K562 (cell line): Measurements from ENCODE around the gene IDS. TPM values are rescaled to one million over a fixed set of nuclear protein-coding genes. Genes with fewer than 3 reads are reported as not detected.
A peak's percentile ranks its signal among the peaks of the same experiment; 100 is the strongest.

Source experiments
- ATAC-seq: fragments of 200-7000 bp; cut with Tn5 transposase; 3 replicates; pipeline ENCODE4 v1.9.1; 2020; ENCODE audit warnings: moderate library complexity
- BruUV-seq: library from RNA; stranded (reverse); fragments of 400-500 nt; replicated peaks from 2 replicates; lab custom pipeline; 2021; lab: Mats Ljungman, UMichigan
- CTCF ChIA-PET: fragments of 300-600 bp; formaldehyde crosslinking; extraction: SDS; loops from one replicate; lab custom pipeline; 2021; ENCODE audit warnings: low intra/inter-chr PET ratio; lab: Yijun Ruan, JAX
- POLR2A ChIA-PET: fragments of 300-600, 350-650 bp; sonication (Branson Sonifier 250); formaldehyde crosslinking; extraction: SDS; loops from one replicate; lab custom pipeline; 2021; ENCODE audit warnings: antibody characterized with exemption, inconsistent platforms; lab: Yijun Ruan, JAX
- DNase-seq, 4 experiments: peaks; one replicate each; pipeline versions ENCODE4 v3.0.0 to v3.0.0-alpha.2; 2011 to 2018; ENCODE audit warnings: low spot score in 3 of 4, mixed read lengths in 3 of 4; ENCODE audit errors: extremely low read depth in 1 of 4
- FAIRE-seq: peaks from 2 replicates; lab custom pipeline; 2011; peaks lifted over from hg19 to GRCh38; lab: Jason Lieb, UNC
- H2AFZ ChIP-seq: 2 replicates; pipeline ENCODE4 v1.6.0; 2011; ENCODE audit warnings: low read depth, low read length, control low read depth, inconsistent platforms
- H3K27ac ChIP-seq: fragments of 200-600 bp; 3 replicates; pipeline ENCODE4 v1.8.0; 2011; ENCODE audit warnings: low read depth, mild to moderate bottlenecking, control low read depth, inconsistent platforms, low read length, moderate library complexity, mixed read lengths; ENCODE audit errors: extremely low read depth
- H3K27me3 ChIP-seq, 2 experiments: fragments of 300-600 bp in 1 of 2; 2 replicates in 1 of 2; 3 replicates in 1 of 2; pipeline versions ENCODE4 v1.6.0 to v1.8.0; 2011; ENCODE audit warnings: inconsistent platforms in 2 of 2, low read length in 2 of 2, mild to moderate bottlenecking in 1 of 2, mixed read lengths in 1 of 2, moderate library complexity in 1 of 2; ENCODE audit not compliant: control insufficient read depth in 2 of 2, insufficient read depth in 2 of 2
- H3K36me3 ChIP-seq: fragments of 300-600 bp; 3 replicates; pipeline ENCODE4 v1.8.0; 2011; ENCODE audit warnings: mild to moderate bottlenecking, low read length, inconsistent platforms; ENCODE audit not compliant: control insufficient read depth, insufficient read depth
- H3K4me1 ChIP-seq, 2 experiments: fragments of 200-600 bp in 1 of 2; replicated peaks in 1 of 2; 2 replicates in 1 of 2; 3 replicates in 1 of 2; pipeline versions ENCODE4 v1.5.1 to v1.8.0; 2011; ENCODE audit warnings: inconsistent platforms in 2 of 2, low read length in 2 of 2, mild to moderate bottlenecking in 1 of 2, mixed read lengths in 1 of 2, moderate library complexity in 1 of 2; ENCODE audit not compliant: control insufficient read depth in 2 of 2, insufficient read depth in 2 of 2
- H3K4me2 ChIP-seq: 2 replicates; pipeline ENCODE4 v1.6.1; 2011; ENCODE audit warnings: low read length, control low read depth, inconsistent platforms, mixed read lengths; ENCODE audit not compliant: insufficient read depth
- H3K4me3 ChIP-seq: fragments of 200-600 bp; sonication (generic), shearing (Covaris generic); 2 replicates; pipeline ENCODE4 v1.5.1; 2016; ENCODE audit warnings: control low read depth, inconsistent platforms
- H3K79me2 ChIP-seq: fragments of 200-600 bp; 3 replicates; pipeline ENCODE4 v1.8.0; 2011; ENCODE audit warnings: low read length, inconsistent platforms; ENCODE audit not compliant: control insufficient read depth, insufficient read depth
- H3K9ac ChIP-seq, 2 experiments: 2 replicates each; pipeline versions ENCODE4 v1.6.0 to v1.6.1; 2011; ENCODE audit warnings: low read depth in 2 of 2, low read length in 2 of 2, control low read depth in 1 of 2, inconsistent platforms in 1 of 2, mild to moderate bottlenecking in 1 of 2, mixed read lengths in 1 of 2; ENCODE audit not compliant: insufficient read depth in 1 of 2
- H3K9me1 ChIP-seq: one replicate; pipeline ENCODE4 v1.6.0; 2011; ENCODE audit warnings: inconsistent platforms, mild to moderate bottlenecking, low read length, moderate library complexity; ENCODE audit not compliant: control insufficient read depth, insufficient read depth
- H3K9me3 ChIP-seq: replicated peaks from 2 replicates; pipeline ENCODE4 v1.5.1; 2011; ENCODE audit warnings: low read depth, low read length, inconsistent platforms; ENCODE audit not compliant: control insufficient read depth, insufficient read depth
- H4K20me1 ChIP-seq: replicated peaks from 2 replicates; pipeline ENCODE4 v1.6.1; 2011; ENCODE audit warnings: low read length, inconsistent platforms, mixed read lengths; ENCODE audit not compliant: control insufficient read depth, insufficient read depth
- E2F5 ChIP-seq: sonication (generic); formaldehyde crosslinking; IDR thresholded peaks from 2 replicates; pipeline ENCODE4 v1.8.0; 2022; ENCODE audit warnings: mild to moderate bottlenecking, missing genetic modification reagents
- EP400 ChIP-seq: fragments of 450-650 bp; IDR thresholded peaks from 2 replicates; pipeline ENCODE4 v1.6.1; 2017; ENCODE audit warnings: antibody characterized with exemption, mild to moderate bottlenecking, moderate library complexity
- RBM39 ChIP-seq: fragments of 200-400 bp; formaldehyde crosslinking; optimal IDR thresholded peaks from 2 replicates; pipeline ENCODE3; 2018; ENCODE audit warnings: low read depth, low read length
- RFX5 ChIP-seq: IDR thresholded peaks from 2 replicates; pipeline ENCODE4 v1.6.1; 2011; ENCODE audit warnings: low read depth, mild to moderate bottlenecking, improper control_type of control experiment, low read length
- SNRNP70 ChIP-seq: fragments of 200-400 bp; formaldehyde crosslinking; optimal IDR thresholded peaks from 2 replicates; pipeline ENCODE3; 2017; ENCODE audit warnings: low read depth, low read length
- TAF1 ChIP-seq: IDR thresholded peaks from 2 replicates; pipeline ENCODE4 v1.6.1; 2011; ENCODE audit warnings: mild to moderate bottlenecking, low read length, moderate library complexity; ENCODE audit not compliant: insufficient read depth, control insufficient read depth, severe bottlenecking; ENCODE audit errors: extremely low read depth
- ZBTB17 ChIP-seq: fragments of 450-650 bp; formaldehyde crosslinking; IDR thresholded peaks from 2 replicates; pipeline ENCODE4 v1.4.0; 2020; ENCODE audit warnings: mild to moderate bottlenecking
- ZNF551 ChIP-seq: fragments of 250-450 bp; sonication (Bioruptor Pico); IDR thresholded peaks from 2 replicates; pipeline ENCODE4 v1.5.0; 2021; ENCODE audit warnings: mild to moderate bottlenecking, moderate library complexity
- ZNF561 ChIP-seq: fragments of 450-650 bp; formaldehyde crosslinking; conservative IDR thresholded peaks from 2 replicates; pipeline ENCODE4 v1.4.0; 2020; ENCODE audit warnings: mild to moderate bottlenecking, moderate library complexity
- WGBS: fragments of 100-300 bp; shearing (Covaris generic); methylation state at CpG from one replicate; pipeline ENCODE4 v1.1.6; 2016; ENCODE audit warnings: low coverage, mixed read lengths; ENCODE audit not compliant: insufficient coverage; ENCODE audit errors: missing lambda C conversion rate; 5-methylcytosine and 5-hydroxymethylcytosine counted together
- in situ Hi-C: fragments of 300-500 bp; cut with MboI; formaldehyde crosslinking; loops from 4 replicates; pipeline ENCODE4 v1.15.0; 2018; ENCODE audit warnings: inconsistent platforms, mixed read lengths
- intact Hi-C: fragments of 100-400 bp; cut with micrococcal nuclease; formaldehyde crosslinking; loops from 2 replicates; pipeline ENCODE4 v1.14.2; 2022
- polyA plus RNA-seq, 8 experiments: library from polyadenylated mRNA; depleted of rRNA in 4 of 8; stranded (reverse) in 5 of 8; unstranded in 3 of 8; fragments of >200 nt; fragmentation: Nextera tagmentation in 2 of 8; fragmentation: Illumina TruSeq in 1 of 8; extraction: Ambion mirVana in 2 of 8; extraction: Trizol in 1 of 8; gene quantifications; 2 replicates each; pipeline versions ENCODE4 v1.2.1 to v1.2.3, GENCODE V29; 2011 to 2014; ENCODE audit warnings: inconsistent platforms in 1 of 8, missing spikeins in 1 of 8
- total RNA-seq, 7 experiments: library from RNA; depleted of rRNA in 6 of 7; stranded (reverse); fragments of >200 nt in 6 of 7; fragmentation: Illumina TruSeq in 2 of 7; extraction: Trizol in 2 of 7; gene quantifications; 2 replicates each; pipeline versions ENCODE4 v1.2.1 to v1.2.3, GENCODE V29; 2011 to 2021; ENCODE audit warnings: low replicate concordance in 1 of 7

Gene IDS
- total and polyA plus RNA-seq, 9 of the 15 experiments (the other 6 are each of a cell fraction or from before 2014, with no cell fraction given), result 2.0 to 18.6 (median 8.6) TPM

GRCh38 chrX:149471397-149471796, 33.7 kb downstream of the IDS start:
- POLR2A ChIA-PET, result interaction anchor here (0.7 kb wide), 1 partner anchor 16 kb away, joined by 3 read pairs; no protein-coding TSS in a partner anchor
- H3K9ac ChIP-seq, result no peak overlapping the region
- peak overlapping the region; percentile 83 for H2AFZ ChIP-seq
- no peaks in the 10 kb centered on the region for H3K9me1 ChIP-seq
- H3K4me3 ChIP-seq, result no peak overlapping the region
- no peaks in the 10 kb centered on the region for H3K36me3 ChIP-seq
- FAIRE-seq, result no peak
- no peak overlapping the region for H3K27ac ChIP-seq
- no peak for DNase-seq
- intact Hi-C loops, result loop anchor here (1.0 to 5.0 kb wide), 2 partner anchors 184 to 1422 kb away; no protein-coding TSS in a partner anchor
- WGBS, result 1% methylated on average over 8 of the region's 8 CpGs
- ATAC-seq, result no peak
- H3K27me3 ChIP-seq, result peaks cover 0 to 7% of the 10 kb centered on the region in 2 experiments; a peak in 1 of 5 replicates
- H3K4me1 ChIP-seq, result peaks cover 0 to 4% of the 10 kb centered on the region in 2 experiments; a peak in 2 of 5 replicates
- no peaks in the 10 kb centered on the region for H4K20me1 ChIP-seq
- peak overlapping the region; percentile 55; the same call in 1 of the 2 replicates for H3K4me2 ChIP-seq
- CTCF ChIA-PET, result interaction anchor here (2.4 kb wide), 1 partner anchor 1422 kb away, joined by 9 read pairs; no protein-coding TSS in a partner anchor
- BruUV-seq, result no TSS peak
- H3K9me3 ChIP-seq, result no peaks in the 10 kb centered on the region
- in situ Hi-C loops, result no loop called here
- no peak for TF ChIP-seq TAF1
- TF ChIP-seq SNRNP70, result no peak
- no peak for TF ChIP-seq E2F5 (CRISPR knock-in tag)
- no peak for TF ChIP-seq RBM39
- TF ChIP-seq EP400, result no peak
- TF ChIP-seq ZNF551 (CRISPR knock-in tag), result no peak
- no peak for TF ChIP-seq RFX5
- TF ChIP-seq ZBTB17 (CRISPR knock-in tag), result no peak
- no peak for TF ChIP-seq ZNF561 (CRISPR knock-in tag)
- TF ChIP-seq, all 486 proteins: peak for 0
- no peaks in the 10 kb centered on the region for H3K79me2 ChIP-seq
